ENCODE measurements around the gene SLC29A4.

The SLC29A4 gene

DNA sequence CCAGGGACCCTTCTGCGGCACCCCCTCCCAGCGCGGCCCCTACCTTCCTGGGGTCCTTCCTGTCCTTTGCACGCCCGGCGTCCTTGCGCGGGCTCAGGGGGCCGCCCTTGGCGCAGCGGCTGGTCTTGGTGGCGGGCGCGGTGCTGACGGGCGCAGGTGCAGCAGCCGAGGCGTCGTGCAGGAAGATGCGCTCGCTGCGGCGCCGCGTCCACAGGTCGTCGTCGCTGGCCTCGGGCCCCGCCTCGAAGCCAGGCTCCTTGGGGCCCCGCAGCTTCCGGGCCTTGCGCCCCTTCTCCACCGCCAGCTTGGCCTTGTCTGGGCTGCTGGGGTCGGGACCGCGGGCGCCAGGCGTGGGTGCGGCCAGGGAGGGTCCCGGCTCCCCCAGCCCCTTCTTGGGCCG lies 49.8 kb downstream of the SLC29A4 start:
- no peak for DNase-seq

DNA sequence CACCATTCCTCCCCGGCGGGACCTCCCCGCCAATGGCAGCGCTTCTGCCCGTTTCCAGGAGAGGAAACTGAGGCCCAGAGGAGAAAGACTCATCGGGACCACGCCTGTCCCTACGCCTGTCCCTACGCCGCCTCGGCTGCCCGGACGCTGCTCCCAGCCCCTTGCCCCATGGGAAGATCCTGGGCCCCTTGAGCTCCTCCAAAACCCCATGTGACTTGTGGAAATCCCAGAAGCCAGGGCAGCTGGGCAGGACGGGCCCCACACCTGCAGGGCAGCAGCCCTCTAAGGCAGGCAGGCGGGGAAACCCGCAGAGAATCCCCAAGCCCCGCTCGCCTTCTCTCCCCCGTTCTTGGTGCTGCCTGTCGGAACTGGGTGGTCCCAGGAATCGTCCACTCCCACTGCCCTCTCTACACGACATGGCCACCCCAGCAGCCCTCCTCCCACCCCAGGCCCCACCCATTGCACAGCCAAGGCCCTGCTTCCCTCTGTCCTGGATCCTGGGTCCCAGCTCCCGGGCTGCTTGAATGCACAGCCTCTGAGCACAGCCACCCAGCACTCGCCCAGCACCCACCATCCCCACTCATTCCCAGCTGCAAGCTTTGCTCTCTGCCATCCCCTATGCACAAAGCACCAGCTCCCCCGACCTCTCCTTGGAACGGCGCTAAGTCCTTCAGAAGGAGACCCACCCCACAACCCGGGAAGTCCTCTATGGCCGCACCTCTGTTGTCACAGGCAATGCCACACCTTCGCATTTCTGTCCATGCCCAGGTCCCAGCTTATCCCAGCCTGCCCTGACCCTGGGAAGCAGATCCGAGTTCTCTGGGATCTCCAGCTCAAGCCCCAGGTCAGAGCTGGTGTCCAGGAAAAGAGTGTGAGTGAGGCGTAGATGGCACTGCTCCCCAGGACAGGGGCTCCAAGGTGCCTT lies 50.6 kb downstream of the SLC29A4 start:
- DNase-seq: no peak

DNA sequence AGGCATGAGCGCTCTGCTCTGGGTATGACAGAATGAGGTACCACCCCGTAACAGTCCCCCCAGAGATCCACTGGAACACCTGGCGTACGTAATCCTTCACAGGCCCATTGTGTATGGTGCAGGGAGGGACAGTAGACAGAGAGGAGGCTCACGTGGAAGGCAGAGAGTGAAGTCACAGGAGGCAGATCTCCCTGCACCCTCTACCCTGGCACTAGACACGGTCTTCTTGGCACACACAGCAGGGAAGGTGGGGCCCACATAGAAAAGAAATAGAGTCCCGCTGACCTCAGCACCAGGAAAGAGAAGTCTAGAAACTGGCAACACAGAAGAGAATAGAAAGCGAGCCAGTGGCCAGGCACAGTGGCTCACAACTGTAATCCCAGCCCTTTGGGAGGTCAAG lies 51.9 kb downstream of the SLC29A4 start:
- DNase-seq: no peak

DNA sequence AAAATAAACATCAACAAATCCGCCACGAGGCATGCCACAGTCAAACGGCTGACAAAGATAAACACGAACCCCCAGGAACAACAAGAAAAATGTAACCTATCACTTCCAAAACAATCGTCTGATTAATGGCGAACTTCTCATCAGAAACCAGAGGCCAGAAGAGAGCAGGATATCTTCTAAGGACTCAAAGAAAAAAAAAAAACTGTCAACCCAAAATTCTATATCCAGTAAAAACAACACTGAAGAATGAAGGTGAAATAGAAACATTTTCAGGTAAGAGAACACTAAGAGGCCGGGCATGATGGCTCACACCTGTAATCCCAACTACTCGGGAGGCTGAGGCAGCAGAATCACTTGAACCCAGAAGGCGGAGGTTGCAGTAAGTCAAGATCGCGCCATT lies 54.3 kb downstream of the SLC29A4 start:
- no peak for DNase-seq

DNA sequence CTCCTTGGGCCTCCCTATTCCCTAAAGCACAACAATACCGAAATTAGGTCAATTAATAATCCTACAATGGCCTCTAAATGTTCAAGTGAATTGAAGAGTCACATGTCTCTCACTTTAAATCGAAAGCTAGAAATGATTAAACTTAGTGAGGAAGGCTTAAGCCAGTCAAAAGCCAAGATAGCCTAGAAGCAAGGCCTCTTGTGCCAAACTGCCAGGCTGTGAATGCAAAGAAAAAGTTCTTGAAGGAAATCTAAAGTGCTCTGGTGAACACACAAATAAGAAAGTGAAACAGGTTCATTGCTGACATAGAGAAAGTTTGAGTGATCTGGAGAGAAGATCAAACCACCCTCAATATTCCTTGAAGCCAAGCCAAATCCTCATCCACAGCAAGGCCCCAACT lies 57.2 kb downstream of the SLC29A4 start:
- no peak for DNase-seq

DNA sequence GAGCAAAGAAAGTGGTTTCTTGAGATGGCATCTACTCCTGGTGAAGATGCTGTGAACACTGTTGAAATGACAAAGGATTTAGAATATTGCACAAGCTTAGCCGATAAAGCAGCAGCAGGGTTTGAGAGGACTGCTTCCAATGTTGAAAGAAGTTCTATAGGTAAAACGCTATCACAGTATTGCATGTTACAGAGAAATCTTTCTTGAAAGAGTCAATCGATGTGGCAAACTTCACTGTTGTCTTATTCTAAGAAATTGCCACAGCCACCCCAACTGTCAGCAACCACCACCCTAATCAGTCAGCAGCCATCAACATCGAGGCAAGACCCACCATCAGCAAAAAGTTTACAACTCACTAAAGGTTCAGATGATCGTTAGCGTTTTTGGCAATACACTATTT lies 59.9 kb downstream of the SLC29A4 start:
- DNase-seq: no peak

DNA sequence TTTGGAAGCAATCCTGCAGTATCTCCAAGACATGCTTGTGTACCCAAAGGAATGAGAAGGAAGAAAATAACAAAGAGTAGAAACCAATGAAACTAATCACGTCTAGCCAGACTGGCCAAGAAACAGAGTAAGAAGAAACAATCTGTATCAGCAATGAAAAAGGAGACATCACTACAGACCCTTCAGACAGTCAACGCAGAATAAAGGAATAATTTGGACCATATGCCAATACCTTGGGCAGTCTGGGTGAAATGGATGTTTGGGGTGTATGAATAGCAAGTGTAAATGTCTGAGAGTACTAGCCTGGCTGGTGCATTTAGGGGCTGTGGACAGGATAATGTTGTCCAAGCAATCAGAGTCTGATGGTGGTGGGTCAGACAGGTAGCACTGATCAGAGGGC lies 61.1 kb downstream of the SLC29A4 start:
- no peak for DNase-seq

DNA sequence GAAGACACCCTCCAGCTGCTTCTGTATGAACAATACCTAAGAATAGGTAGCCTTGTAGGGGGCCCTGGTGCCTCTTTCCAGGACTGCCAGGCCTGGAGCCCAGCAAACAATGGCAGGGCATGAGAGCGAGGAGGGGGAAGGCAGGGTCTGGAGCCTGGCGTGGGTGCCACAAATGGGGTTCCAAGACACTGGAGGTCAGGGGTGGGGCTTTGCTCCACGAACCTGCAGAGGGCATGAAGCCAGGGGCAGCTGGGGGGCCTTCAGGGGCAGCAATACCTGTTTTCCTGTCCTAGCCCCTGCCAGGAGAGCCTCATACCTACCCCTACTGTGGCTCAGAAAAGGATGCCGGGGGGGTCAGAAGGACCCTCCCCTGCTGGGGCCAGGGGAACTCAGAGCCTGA lies 61.6 kb downstream of the SLC29A4 start:
- no peak for DNase-seq

DNA sequence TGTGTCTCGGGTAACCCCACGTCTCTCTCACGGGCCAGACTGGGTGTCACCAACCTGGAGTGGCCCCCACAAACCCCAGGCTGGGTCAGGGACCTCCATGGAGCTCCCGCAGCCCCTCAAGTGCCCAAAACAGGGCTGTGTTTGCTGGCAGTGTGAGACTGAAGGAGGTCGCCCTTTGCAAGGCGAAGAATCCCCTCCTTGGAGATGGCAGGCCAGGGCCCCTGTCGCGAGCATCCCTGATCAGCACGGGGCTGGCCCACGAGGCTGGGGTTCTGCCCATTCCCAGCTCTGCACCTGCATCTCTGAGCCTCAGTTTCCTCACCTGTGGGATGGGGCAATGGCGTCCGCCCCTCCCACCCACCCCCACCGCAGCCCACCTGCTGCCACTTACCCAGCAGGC lies 62.4 kb downstream of the SLC29A4 start:
- no peak for DNase-seq

DNA sequence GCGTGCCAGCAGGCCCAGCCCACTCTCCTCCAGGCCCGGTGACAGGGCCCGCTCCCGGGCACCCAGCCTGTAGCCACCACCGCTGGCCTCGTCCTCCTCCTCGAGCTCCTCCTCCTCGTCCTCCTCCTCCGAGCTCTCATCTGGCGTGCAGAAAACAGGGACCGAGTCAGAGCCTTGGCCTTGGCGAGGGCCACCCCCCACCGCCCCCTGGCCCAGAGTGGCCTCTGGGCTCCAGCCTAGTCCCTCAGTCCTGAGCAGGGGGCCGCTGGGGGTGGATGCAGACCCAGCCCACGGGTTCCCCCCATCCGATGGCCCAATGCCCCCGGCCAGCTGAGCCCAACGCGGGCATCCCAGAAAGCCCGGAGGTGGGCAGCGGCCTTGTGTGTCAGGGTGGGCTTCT lies 62.9 kb downstream of the SLC29A4 start:
- DNase-seq: no peak

DNA sequence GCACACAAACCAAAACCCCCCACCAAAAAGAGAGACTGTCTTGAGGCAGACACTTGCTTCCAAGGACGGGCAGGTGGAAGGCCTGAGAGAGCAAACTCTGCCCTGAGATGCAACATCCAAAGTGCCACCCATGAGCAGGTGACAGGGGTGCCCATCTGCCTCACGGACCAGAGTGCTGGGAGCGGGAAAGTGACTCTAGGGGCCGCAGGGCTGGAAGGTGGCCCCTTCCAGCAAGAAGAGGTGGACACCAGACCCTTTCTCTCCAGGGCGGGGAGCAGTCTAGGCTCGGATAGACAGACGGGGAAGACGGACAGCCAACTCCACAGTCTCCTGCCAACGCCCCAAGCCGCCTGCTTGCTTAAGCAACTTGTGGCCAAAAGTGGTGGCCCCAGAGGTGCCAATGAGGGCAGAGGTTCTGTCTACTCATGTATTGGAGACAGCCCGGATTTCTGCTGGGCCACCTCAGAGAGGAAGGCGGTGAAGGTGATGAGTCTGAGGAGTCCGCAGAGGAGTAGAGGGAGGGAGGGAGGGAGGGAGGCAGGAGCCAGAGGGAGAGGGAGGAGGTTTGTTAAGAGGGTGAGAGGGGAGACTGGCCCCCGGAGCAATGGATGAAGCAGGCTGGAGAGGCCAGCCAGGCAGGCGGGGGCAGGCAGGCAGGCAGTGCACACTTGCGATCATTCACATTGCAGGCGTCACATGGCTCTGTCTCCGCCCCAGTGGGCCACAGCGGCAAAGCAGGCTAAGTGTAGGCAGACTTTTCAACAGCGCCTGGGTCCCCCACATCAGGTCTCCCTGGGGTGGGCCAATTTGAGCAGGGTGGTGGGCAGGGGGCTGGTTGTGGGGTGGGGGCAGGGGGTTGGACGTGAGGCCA lies 65.6 kb downstream of the SLC29A4 start:
- DNase-seq: no peak

DNA sequence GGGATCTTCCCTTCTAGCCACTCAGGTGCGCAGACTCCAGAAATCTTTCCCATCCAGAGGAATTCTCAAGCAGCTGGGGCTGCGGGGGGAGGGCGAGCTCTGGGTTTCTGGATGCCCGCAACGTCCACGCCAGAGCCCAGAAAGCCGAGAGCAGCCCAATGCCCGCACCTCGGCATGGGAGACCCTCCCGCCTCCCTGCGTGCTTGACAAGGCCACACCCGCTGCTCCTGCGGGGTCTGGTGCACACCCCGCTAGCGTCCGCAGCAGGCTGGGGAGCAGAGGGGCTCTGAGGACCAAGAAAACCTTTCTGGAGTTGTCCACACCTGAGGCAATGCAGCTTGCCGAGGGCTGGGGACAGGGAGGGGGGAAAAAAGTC lies 66.2 kb downstream of the SLC29A4 start:
- no peak for DNase-seq

DNA sequence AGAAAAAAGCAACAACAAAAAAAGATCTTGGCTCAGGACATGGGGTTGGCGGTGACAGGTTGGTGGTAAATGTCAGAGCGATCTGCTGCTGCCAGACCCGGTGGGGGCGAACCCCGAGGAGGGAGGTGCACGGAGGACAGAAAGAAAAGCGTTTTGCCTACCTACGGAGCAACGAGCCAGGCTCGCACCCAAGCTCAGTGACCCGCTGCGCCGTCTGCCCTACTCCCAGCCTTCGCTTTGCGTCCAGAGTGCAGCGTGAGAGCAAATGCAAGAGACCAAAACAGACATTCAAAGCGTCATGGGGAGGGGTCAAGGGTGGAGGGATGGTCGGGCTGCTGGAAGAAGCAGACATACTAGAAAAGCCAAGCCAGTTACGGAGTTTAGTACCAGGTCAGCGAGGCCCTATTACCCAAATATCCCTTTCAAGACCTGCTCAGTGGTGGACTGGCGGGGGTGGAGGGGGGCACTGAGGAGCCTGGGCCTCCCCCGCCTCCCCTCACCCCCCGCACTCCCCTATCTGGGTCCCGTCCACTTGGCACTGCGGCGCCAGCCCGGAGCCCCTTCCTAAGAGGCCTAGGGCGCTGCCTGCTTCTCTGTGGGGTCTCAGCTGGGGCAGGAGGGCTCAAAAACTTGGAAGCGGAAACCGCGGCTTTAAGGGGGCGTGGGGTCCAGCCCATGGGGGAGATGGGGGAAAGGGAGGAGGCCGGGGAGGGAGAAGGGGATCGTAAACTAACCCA lies 66.9 kb downstream of the SLC29A4 start:
- no peak for DNase-seq

DNA sequence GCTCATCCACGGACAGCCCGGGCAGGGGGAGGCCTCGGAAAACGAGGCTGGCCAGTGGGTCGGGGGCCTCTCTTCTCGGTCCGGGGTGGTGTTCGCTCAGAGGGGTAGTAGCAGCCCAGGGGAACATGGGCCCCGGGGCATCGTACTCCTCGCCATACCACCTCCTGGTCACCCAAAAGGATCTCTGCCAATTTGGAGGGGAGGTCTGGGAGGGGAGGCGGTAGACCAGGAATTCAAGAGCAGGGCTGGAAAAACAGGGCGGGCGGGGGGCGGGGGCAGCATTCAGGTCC lies 67.4 kb downstream of the SLC29A4 start:
- no peak for DNase-seq

DNA sequence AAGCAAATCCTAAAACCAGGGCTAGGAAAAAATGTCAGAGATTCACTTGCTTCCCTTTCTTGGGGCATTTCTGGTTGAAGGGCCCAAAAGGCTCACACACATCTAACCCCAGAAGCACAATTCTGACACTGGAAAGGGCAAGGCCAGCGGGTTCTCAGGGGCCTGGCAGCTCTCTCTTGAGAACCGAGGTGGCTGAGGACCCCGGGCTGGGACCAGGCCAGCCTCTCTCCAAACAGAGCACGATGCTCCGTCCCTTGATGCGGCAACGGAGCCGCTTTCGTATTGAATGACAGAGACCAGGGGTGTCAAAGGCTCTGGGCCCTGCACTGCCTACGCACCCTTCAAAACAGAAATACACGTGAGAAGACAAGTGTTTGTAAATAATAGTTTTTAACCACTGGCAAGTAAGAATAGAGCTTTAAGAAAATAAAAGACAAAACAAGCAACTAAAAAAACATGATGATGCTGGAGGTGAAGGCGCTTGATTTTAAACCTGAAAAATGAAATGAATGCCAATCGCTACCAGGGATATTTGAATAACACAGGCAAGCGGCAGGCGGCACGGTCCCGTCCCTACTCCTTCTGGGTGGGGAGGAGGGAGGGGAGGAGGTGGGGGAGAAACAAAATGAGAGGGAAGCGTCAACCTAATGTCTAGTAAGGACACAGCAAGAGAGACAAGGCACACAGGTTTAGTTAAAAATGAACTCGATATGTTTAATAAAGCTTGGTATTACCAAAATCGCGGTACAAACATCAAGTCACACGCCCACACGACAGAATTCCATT lies 68.0 kb downstream of the SLC29A4 start:
- DNase-seq: no peak

DNA sequence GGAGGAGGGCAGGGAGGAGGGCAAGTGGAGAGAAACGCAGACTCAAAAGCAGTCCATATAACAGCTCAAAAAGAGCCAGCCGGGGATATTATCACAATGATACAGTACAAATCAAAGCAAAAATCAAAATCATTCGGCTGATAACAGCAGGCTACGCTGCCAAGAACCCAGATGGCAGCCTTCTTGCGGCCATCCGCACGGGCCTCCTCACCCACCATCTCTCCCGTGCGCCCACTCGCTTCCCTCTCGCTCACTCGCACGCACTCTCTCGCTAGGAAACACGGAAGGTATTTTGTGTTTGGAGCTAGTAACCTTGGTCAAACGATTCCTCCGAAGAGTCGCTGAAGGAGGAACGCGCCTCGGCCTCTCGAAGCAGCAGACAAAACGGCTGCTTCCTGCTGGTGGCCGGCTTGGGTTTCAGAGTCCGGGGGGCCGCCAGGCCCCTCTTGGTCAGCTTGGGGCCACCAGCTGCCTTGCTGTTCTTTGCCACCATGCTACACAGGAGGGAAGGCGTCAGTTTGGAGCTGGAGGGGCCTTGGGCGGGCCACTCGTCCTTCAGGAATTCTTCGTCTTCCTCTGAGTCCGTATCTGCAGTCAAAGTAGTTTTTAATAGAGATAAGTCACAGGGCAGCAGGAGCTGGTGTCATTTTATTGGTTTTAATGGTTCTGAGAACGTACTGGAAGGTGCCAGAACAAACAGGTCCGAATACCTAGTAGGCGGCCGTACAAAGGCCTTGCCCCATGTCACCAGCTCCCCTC lies 68.9 kb downstream of the SLC29A4 start:
- no peak for DNase-seq

DNA sequence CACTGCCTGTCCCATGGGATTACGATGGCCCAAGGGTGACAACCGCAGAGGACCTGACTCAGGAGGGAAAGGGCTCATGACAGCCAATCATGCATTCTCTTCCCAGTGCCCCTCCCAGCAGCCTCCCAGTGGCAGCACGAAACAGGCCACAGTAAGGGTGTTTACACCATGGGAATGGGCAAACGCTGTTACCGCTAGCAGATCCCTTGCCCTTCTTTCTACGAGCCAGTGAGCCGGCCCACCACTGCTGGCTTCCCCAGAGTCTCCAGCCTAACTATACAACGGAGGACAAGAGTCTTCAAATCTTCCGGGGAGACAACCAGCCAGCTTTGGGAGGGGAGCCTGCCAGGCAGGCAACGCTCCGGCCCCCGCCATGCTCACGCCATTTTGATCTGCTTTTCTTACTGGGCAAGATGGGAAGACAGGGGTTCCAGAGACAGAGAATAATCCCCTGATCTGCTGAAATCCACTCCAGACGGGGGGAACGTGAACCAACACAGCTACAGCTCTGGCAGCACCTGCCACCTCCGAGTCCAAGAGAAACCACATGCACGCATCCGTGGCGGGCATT lies 69.8 kb downstream of the SLC29A4 start:
- no peak for DNase-seq

DNA sequence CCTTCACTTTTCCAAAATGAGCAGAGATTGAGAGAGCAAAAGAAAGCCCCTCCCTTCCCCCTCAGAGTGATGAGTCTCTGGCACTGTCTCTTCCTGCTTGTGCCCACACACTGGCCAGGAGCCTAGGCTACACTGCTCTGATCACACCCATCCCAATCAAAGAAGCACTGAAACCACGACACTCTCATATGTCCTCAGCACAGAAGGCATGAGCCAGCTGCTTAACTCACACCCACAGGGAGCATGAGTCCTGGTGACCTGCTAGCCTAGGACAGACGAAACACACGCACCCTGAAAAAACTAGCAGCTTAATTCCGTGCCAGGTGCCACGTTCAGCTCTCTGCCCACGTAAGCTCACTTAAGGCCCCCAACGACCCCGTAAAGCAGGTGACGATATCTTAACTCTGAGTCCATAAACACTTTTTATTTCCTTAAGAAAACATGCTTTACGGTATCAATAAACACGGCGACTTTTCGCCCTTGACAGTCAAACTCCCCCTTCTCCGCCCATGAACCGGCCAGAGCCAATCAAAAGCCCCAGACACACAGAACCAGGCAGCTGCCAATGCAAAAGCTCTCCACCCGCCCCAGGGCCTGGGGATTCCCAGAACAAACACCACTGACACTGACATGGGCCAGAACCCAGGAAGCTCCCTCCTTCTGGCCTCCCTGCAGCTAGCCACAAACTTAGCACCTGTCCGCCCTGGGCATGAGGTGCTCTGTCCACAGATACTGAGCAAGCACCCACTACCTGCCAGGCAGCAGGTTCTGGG lies 71.9 kb downstream of the SLC29A4 start:
- no peak for DNase-seq
